Neural cell (in vitro differentiated cells): ENCODE results near the gene PAK1. TPM values are rescaled to one million over a fixed set of nuclear protein-coding genes. Genes with fewer than 3 reads are reported as not detected.

Experiments
- H2AFZ ChIP-seq: fragments of 200-600, 300-800 bp; sonication (generic), shearing (Covaris generic); 2 replicates; pipeline ENCODE4 v1.6.0; 2014; ENCODE audit warnings: low read depth, mild to moderate bottlenecking, antibody characterized with exemption, low read length, moderate library complexity
- H3F3A ChIP-seq: fragments of 200-600 bp; shearing (Covaris generic); 2 replicates; pipeline ENCODE4 v1.6.1; 2016; ENCODE audit warnings: mild to moderate bottlenecking, moderate library complexity, mixed read lengths, antibody characterized with exemption, low read length; ENCODE audit not compliant: insufficient read depth, poor library complexity, severe bottlenecking
- H3K27ac ChIP-seq: fragments of 200-600, 300-800 bp; sonication (generic), shearing (Covaris generic); 2 replicates; pipeline ENCODE4 v1.5.1; 2014; ENCODE audit warnings: mild to moderate bottlenecking, low read length, moderate library complexity
- H3K27me3 ChIP-seq: fragments of 300-800, 200-600 bp; sonication (generic), shearing (Covaris generic); 2 replicates; pipeline ENCODE4 v1.6.0; 2014; ENCODE audit warnings: mild to moderate bottlenecking, low read depth, low read length, moderate library complexity; ENCODE audit not compliant: insufficient read depth
- H3K36me3 ChIP-seq: fragments of 300-800, 200-600 bp; sonication (generic), shearing (Covaris generic); 2 replicates; pipeline ENCODE4 v1.5.1; 2014; ENCODE audit warnings: mild to moderate bottlenecking, antibody characterized with exemption, low read length, moderate library complexity; ENCODE audit not compliant: insufficient read depth
- H3K4me2 ChIP-seq: fragments of 300-800, 200-600 bp; sonication (generic), shearing (Covaris generic); 2 replicates; pipeline ENCODE4 v1.6.0; 2014; ENCODE audit warnings: mild to moderate bottlenecking, low read length
- H3K4me3 ChIP-seq: fragments of 300-800, 200-600 bp; sonication (generic), shearing (Covaris generic); 2 replicates; pipeline ENCODE4 v1.5.1; 2014; ENCODE audit warnings: mild to moderate bottlenecking, low read length, moderate library complexity
- H3K79me2 ChIP-seq: fragments of 200-600 bp; shearing (Covaris generic); replicated peaks from 2 replicates; pipeline ENCODE4 v1.6.0; 2014; ENCODE audit warnings: mild to moderate bottlenecking, low read length, moderate library complexity; ENCODE audit not compliant: insufficient read depth
- H3K9ac ChIP-seq: fragments of 300-800, 200-600 bp; sonication (generic), shearing (Covaris generic); 2 replicates; pipeline ENCODE4 v1.6.1; 2016; ENCODE audit warnings: mild to moderate bottlenecking, low read length, mixed read lengths
- H3K9me2 ChIP-seq: fragments of 200-600 bp; shearing (Covaris generic); 2 replicates; pipeline ENCODE4 v1.6.1; 2016; ENCODE audit warnings: mild to moderate bottlenecking, low read length, mixed read lengths; ENCODE audit not compliant: insufficient read depth
- H3K9me3 ChIP-seq: fragments of 200-600, 300-800 bp; sonication (generic), shearing (Covaris generic); 2 replicates; pipeline ENCODE4 v1.6.1; 2016; ENCODE audit warnings: mild to moderate bottlenecking, mixed run types, low read length, moderate library complexity, mixed read lengths
- H4K20me1 ChIP-seq: fragments of 200-600 bp; shearing (Covaris generic); 2 replicates; pipeline ENCODE4 v1.6.1; 2016; ENCODE audit warnings: mild to moderate bottlenecking, mixed run types; ENCODE audit not compliant: insufficient read depth
- EP300 ChIP-seq: fragments of 450-650 bp; conservative IDR thresholded peaks from 2 replicates; pipeline ENCODE4 v1.6.1; 2014; ENCODE audit warnings: antibody characterized with exemption, mild to moderate bottlenecking, moderate library complexity; ENCODE audit not compliant: poor library complexity, severe bottlenecking
- EZH2 ChIP-seq: fragments of 200-600, 300-800 bp; shearing (Covaris generic), sonication (generic); IDR thresholded peaks from 2 replicates; pipeline ENCODE4 v1.6.1; 2014; ENCODE audit warnings: antibody characterized with exemption, low read length, borderline replicate concordance, mild to moderate bottlenecking; ENCODE audit not compliant: insufficient read depth, poor library complexity, severe bottlenecking
- MXI1 ChIP-seq: fragments of 450-650 bp; conservative IDR thresholded peaks from 2 replicates; pipeline ENCODE4 v1.6.1; 2014; ENCODE audit warnings: antibody characterized with exemption, mild to moderate bottlenecking; ENCODE audit not compliant: poor library complexity, severe bottlenecking
- POLR2AphosphoS5 ChIP-seq: IDR thresholded peaks from 2 replicates; pipeline ENCODE4 v1.6.1; 2012
- RAD21 ChIP-seq: fragments of 450-650 bp; conservative IDR thresholded peaks from 2 replicates; pipeline ENCODE4 v1.6.1; 2014; ENCODE audit warnings: antibody characterized with exemption, mild to moderate bottlenecking, moderate library complexity
- SMC3 ChIP-seq: fragments of 450-650 bp; conservative IDR thresholded peaks from 2 replicates; pipeline ENCODE4 v1.6.1; 2014; ENCODE audit warnings: antibody characterized with exemption, mild to moderate bottlenecking, moderate library complexity; ENCODE audit not compliant: poor library complexity
- TAF1 ChIP-seq: IDR thresholded peaks from 2 replicates; pipeline ENCODE4 v1.6.1; 2012; ENCODE audit warnings: low read depth
- polyA plus RNA-seq: library from polyadenylated mRNA; depleted of rRNA; stranded (reverse); fragments of >200 nt; gene quantifications from 2 replicates; pipeline ENCODE4 v1.2.3, GENCODE V29; 2014
- TF ChIP-seq, protein P1 (sequence below): IDR thresholded peaks from 2 replicates; pipeline ENCODE4 v1.6.1; 2012; ENCODE audit warnings: borderline replicate concordance
- TF ChIP-seq, protein P2 (sequence below): fragments of 450-650 bp; IDR thresholded peaks from 2 replicates; pipeline ENCODE4 v1.5.1; 2014; ENCODE audit warnings: antibody characterized with exemption, mild to moderate bottlenecking, moderate library complexity; ENCODE audit not compliant: poor library complexity, severe bottlenecking

PAK1 gene
- polyA plus RNA-seq, 1 donor from 2014 or later: 65.2 TPM

DNA sequence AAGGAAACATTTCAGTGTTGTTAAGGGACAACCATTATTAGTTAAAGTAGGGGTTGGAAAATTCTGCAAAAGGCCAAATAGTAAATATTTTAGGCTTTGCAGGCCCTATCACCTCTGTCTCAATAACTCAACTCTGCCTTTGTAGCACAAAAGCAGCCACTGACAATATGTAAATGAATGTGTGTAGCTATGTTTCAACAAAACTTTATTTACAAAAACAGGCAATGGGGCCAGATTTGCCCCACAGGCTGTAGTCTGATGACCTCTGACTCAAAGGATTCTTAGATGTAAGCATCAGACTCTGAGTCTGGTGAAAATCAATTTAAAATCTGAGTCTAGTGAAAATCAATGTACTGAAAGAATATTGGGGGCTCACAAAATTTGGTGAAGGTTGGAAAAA is 50.3 kb downstream of the PAK1 start:
- Histone ChIP-seq H3K4me3 (no peak overlapping the region), H3K9me2 (no peaks in the 10 kb centered on the region), H2AFZ (no peak overlapping the region), H3F3A (no peaks in the 10 kb centered on the region), H3K4me2 (no peak overlapping the region), H3K27me3 (no peaks in the 10 kb centered on the region), H4K20me1 (no peaks in the 10 kb centered on the region), H3K9ac (no peak overlapping the region), H3K9me3 (no peaks in the 10 kb centered on the region), H3K36me3 (no peaks in the 10 kb centered on the region), H3K79me2 (peaks cover 3% of the 10 kb centered on the region), H3K27ac (no peak overlapping the region)
- TF ChIP-seq, protein P1, sequence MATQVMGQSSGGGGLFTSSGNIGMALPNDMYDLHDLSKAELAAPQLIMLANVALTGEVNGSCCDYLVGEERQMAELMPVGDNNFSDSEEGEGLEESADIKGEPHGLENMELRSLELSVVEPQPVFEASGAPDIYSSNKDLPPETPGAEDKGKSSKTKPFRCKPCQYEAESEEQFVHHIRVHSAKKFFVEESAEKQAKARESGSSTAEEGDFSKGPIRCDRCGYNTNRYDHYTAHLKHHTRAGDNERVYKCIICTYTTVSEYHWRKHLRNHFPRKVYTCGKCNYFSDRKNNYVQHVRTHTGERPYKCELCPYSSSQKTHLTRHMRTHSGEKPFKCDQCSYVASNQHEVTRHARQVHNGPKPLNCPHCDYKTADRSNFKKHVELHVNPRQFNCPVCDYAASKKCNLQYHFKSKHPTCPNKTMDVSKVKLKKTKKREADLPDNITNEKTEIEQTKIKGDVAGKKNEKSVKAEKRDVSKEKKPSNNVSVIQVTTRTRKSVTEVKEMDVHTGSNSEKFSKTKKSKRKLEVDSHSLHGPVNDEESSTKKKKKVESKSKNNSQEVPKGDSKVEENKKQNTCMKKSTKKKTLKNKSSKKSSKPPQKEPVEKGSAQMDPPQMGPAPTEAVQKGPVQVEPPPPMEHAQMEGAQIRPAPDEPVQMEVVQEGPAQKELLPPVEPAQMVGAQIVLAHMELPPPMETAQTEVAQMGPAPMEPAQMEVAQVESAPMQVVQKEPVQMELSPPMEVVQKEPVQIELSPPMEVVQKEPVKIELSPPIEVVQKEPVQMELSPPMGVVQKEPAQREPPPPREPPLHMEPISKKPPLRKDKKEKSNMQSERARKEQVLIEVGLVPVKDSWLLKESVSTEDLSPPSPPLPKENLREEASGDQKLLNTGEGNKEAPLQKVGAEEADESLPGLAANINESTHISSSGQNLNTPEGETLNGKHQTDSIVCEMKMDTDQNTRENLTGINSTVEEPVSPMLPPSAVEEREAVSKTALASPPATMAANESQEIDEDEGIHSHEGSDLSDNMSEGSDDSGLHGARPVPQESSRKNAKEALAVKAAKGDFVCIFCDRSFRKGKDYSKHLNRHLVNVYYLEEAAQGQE: no peak

DNA sequence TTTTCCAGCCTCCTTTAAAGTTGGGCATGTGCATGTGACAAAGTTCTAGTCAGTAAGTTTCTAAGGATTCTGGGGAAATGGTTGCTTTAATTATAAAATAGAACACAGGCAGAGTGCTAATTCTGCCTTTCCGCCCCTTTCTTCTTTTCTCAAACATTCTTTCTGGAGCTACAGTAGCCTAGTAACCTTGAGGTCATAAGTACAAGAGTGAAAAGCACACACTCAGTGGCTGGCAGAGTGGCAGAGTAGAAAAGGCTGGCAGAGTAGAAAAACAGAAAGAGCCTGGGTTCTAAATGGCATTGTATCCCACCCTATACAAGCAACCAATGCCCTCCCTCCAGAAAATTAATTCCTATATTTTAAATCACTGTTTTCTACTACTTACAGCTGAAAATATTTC is 51.2 kb downstream of the PAK1 start:
- H3K9me3 ChIP-seq: no peaks in the 10 kb centered on the region
- no peaks in the 10 kb centered on the region for H3K27me3 ChIP-seq
- peaks cover 3% of the 10 kb centered on the region for H3K79me2 ChIP-seq
- H3K9me2 ChIP-seq: no peaks in the 10 kb centered on the region
- no peak overlapping the region for H3K9ac ChIP-seq
- H3K36me3 ChIP-seq: no peaks in the 10 kb centered on the region
- no peak overlapping the region for H3K4me3 ChIP-seq
- no peak overlapping the region for H3K27ac ChIP-seq
- H3F3A ChIP-seq: no peaks in the 10 kb centered on the region
- TF ChIP-seq SMC3 (no peak), EP300 (no peak), MXI1 (no peak), EZH2 (no peak), POLR2AphosphoS5 (no peak), TAF1 (no peak), RAD21 (no peak)
- TF ChIP-seq, protein P1: no peak
- TF ChIP-seq, protein P2, sequence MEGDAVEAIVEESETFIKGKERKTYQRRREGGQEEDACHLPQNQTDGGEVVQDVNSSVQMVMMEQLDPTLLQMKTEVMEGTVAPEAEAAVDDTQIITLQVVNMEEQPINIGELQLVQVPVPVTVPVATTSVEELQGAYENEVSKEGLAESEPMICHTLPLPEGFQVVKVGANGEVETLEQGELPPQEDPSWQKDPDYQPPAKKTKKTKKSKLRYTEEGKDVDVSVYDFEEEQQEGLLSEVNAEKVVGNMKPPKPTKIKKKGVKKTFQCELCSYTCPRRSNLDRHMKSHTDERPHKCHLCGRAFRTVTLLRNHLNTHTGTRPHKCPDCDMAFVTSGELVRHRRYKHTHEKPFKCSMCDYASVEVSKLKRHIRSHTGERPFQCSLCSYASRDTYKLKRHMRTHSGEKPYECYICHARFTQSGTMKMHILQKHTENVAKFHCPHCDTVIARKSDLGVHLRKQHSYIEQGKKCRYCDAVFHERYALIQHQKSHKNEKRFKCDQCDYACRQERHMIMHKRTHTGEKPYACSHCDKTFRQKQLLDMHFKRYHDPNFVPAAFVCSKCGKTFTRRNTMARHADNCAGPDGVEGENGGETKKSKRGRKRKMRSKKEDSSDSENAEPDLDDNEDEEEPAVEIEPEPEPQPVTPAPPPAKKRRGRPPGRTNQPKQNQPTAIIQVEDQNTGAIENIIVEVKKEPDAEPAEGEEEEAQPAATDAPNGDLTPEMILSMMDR: no peak
- no peak overlapping the region for H2AFZ ChIP-seq
- no peaks in the 10 kb centered on the region for H4K20me1 ChIP-seq
- no peak overlapping the region for H3K4me2 ChIP-seq
